NCI-H774 (cell line): ENCODE data around the gene KIF3B.
"Not testable (repeated sequence)": the region's sequence is repeated elsewhere in the genome, so short reads cannot be mapped to it uniquely, and the experiment has no call there.

Experiments used
- DNase-seq: peaks from one replicate; lab custom pipeline; 2025; lab: John Stamatoyannopoulos, UW

KIF3B gene

GRCh38 chr20:32277361-32278198 is at the start of gene KIF3B:
KIF3B (plus strand) TSS chr20:32277651; CDS start chr20:32309778, 32,127 bp downstream.
- DNase-seq = peak; percentile 85

- DNase-seq = no peak
Observed at GRCh38 chr20:32227744-32228688, 49.4 kb upstream of the KIF3B start.

GRCh38 chr20:32229251-32229747 is 48.2 kb upstream of the KIF3B start:
- no peak for DNase-seq

GRCh38 chr20:32230707-32231106 is 46.7 kb upstream of the KIF3B start:
- no peak for DNase-seq

- DNase-seq = no peak
Observed at GRCh38 chr20:32231245-32231644, 46.2 kb upstream of the KIF3B start.

GRCh38 chr20:32231847-32232246 is 45.6 kb upstream of the KIF3B start:
- DNase-seq = no peak

- no peak for DNase-seq
Observed at GRCh38 chr20:32232326-32232886, 45.0 kb upstream of the KIF3B start.

- no peak for DNase-seq
Observed at GRCh38 chr20:32233286-32233685, 44.2 kb upstream of the KIF3B start.

GRCh38 chr20:32234135-32234808 is 43.2 kb upstream of the KIF3B start:
- DNase-seq = no peak

- DNase-seq = no peak
Observed at GRCh38 chr20:32235331-32236047, 42.0 kb upstream of the KIF3B start.

GRCh38 chr20:32236048-32236533 is 41.4 kb upstream of the KIF3B start:
- no peak for DNase-seq

GRCh38 chr20:32236819-32237218 is 40.6 kb upstream of the KIF3B start:
- DNase-seq = no peak

GRCh38 chr20:32237419-32237818 is 40.0 kb upstream of the KIF3B start:
- no peak for DNase-seq

GRCh38 chr20:32238483-32239425 is 38.7 kb upstream of the KIF3B start:
- DNase-seq = no peak

GRCh38 chr20:32240205-32240604 is 37.2 kb upstream of the KIF3B start:
- DNase-seq = no peak

GRCh38 chr20:32241807-32242206 is 35.6 kb upstream of the KIF3B start:
- no peak for DNase-seq

- no peak for DNase-seq
Observed at GRCh38 chr20:32244150-32244823, 33.2 kb upstream of the KIF3B start.

GRCh38 chr20:32244959-32245358 is 32.5 kb upstream of the KIF3B start:
- DNase-seq = no peak

GRCh38 chr20:32246208-32246607 is 31.2 kb upstream of the KIF3B start:
- DNase-seq = not testable (repeated sequence)
